ENCODE data around the gene CYB5B.

DNA sequence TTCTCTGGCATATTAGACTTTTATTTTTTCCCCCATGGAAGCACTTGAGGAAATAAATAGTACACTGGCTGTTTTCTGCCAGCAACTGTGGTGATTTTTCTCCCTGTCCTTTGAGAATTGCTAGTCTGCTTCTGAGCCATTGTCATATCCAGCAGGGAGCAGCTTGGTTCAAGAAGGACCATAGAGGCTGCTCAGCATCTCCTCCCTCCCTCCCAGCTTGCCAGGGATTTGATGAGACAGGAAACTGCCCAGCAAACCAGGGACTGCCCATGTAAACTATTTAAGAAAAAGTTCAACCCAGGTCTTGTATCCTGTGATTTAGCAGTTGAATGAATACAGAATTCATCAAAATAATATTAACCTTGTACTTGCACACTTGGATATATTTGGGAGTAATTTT lies 39.5 kb downstream of the CYB5B start:
- TF ChIP-seq EP300 (IDR thresholded peaks at IDR 0.05; ENCODE audit: low read depth) (no peak), POLR2A (IDR thresholded peaks at IDR 0.05) (no peak), POLR2AphosphoS5 (IDR thresholded peaks at IDR 0.05) (no peak)
- TF ChIP-seq, protein P1, sequence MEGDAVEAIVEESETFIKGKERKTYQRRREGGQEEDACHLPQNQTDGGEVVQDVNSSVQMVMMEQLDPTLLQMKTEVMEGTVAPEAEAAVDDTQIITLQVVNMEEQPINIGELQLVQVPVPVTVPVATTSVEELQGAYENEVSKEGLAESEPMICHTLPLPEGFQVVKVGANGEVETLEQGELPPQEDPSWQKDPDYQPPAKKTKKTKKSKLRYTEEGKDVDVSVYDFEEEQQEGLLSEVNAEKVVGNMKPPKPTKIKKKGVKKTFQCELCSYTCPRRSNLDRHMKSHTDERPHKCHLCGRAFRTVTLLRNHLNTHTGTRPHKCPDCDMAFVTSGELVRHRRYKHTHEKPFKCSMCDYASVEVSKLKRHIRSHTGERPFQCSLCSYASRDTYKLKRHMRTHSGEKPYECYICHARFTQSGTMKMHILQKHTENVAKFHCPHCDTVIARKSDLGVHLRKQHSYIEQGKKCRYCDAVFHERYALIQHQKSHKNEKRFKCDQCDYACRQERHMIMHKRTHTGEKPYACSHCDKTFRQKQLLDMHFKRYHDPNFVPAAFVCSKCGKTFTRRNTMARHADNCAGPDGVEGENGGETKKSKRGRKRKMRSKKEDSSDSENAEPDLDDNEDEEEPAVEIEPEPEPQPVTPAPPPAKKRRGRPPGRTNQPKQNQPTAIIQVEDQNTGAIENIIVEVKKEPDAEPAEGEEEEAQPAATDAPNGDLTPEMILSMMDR (IDR thresholded peaks at IDR 0.05) = no peak
